SK-N-MC (cell line): ENCODE results near the gene KIAA0040.

ENCODE experiments used
- DNase-seq: peaks from one replicate; pipeline ENCODE4 v3.0.0-alpha.2; 2011; ENCODE audit warnings: low read depth, low spot score
- H3K27ac ChIP-seq: fragments of 200-600 bp; sonication (generic); 2 replicates; pipeline ENCODE4 v1.5.1; 2016; ENCODE audit warnings: mixed run types
- H3K36me3 ChIP-seq: fragments of 200-600 bp; sonication (generic); 2 replicates; pipeline ENCODE4 v1.6.1; 2017; ENCODE audit warnings: antibody characterized with exemption, low read length, mixed read lengths; ENCODE audit not compliant: insufficient read depth
- H3K4me3 ChIP-seq: fragments of 200-600 bp; sonication (generic); 2 replicates; pipeline ENCODE4 v1.5.1; 2016
- H3K9ac ChIP-seq: fragments of 200-600 bp; sonication (generic); 2 replicates; pipeline ENCODE4 v1.8.0; 2017; ENCODE audit warnings: mixed run types, mixed read lengths; ENCODE audit not compliant: insufficient read length
- H3K9me3 ChIP-seq: fragments of 200-600 bp; sonication (generic); 2 replicates; pipeline ENCODE4 v1.6.1; 2017; ENCODE audit warnings: low read depth, mild to moderate bottlenecking, antibody characterized with exemption, low read length, moderate library complexity, mixed read lengths
- EZH2 ChIP-seq: fragments of 200-600 bp; sonication (generic); IDR thresholded peaks from one replicate; pipeline ENCODE4 v1.6.1; 2017; ENCODE audit warnings: antibody characterized with exemption
- FOXP2 ChIP-seq: optimal IDR thresholded peaks from 2 replicates; pipeline ENCODE3; 2011; ENCODE audit warnings: mild to moderate bottlenecking, moderate library complexity; ENCODE audit not compliant: insufficient read depth; ENCODE audit errors: extremely low read length, control extremely low read depth
- POLR2AphosphoS5 ChIP-seq: IDR thresholded peaks from 2 replicates; pipeline ENCODE4 v1.6.1; 2012; ENCODE audit warnings: mild to moderate bottlenecking, low read depth, low read length, borderline replicate concordance

KIAA0040 gene

DNA sequence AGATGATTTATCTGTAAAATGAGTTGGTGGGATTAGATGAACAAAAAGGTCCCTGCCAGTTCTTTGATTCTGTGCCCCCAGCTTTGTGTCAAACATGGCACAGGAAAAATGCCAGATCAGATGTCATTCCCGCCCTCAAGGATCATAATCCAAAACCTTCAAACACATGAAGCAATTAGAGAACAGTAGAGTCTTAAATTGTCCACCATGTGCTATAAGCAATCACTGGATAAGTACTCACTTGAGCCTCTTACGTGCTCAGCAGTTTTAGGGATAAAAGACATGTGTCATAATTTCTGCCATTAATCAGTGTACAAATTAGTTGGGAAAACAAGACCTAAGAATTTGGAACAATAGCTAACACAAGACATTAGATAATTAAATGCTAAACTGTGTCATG lies 15.4 kb upstream of the KIAA0040 start:
- no peak for DNase-seq
- Histone ChIP-seq H3K36me3 (no peaks in the 10 kb centered on the region), H3K4me3 (no peak overlapping the region), H3K27ac (no peak overlapping the region), H3K9ac (no peak overlapping the region), H3K9me3 (no peaks in the 10 kb centered on the region)
- TF ChIP-seq FOXP2 (no peak), POLR2AphosphoS5 (no peak), EZH2 (no peak)

DNA sequence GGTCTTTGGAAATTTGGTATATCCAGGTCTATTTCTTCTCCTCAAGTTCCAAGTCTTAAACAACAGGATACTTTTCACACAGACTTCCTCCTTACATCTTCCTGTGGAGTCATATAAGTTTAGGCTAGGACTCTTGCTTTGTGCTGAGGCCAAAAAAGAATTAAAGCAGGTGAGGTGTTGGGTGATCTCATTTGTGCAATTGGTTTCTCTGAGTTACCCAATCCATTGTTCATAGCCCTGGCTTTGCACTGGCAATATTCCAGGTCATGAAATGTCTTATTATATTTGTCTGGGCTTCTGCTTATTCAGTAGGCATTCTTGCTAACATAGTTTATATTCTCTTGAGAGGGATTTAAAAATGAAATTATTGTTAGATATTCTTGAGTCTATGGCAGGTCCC lies 14.1 kb upstream of the KIAA0040 start:
- no peak for DNase-seq
- Histone ChIP-seq H3K4me3 (no peak overlapping the region), H3K9me3 (no peaks in the 10 kb centered on the region), H3K27ac (no peak overlapping the region), H3K36me3 (no peaks in the 10 kb centered on the region), H3K9ac (no peak overlapping the region)
- TF ChIP-seq EZH2 (no peak), POLR2AphosphoS5 (no peak), FOXP2 (no peak)

DNA sequence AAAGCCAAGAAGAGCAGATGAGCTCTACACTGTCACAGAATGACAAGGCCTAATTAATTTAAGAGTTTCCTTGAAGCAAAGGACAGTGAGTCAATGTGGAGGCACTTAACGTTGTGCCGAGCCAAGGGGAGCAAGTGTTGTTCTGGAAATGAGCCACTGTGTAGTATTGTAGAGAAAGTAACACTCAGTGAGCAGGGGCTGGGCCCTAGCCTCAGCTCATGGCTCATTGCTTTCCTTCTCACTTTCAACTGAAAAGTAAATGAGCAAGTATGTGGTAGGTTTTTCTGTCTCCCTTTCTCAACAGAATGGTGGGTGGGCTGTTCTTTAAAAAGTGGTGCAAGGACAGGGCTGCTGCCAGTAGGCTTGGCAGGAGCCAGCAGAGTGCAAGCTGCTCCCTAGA lies 11.8 kb upstream of the KIAA0040 start:
- DNase-seq: no peak
- Histone ChIP-seq H3K36me3 (no peaks in the 10 kb centered on the region), H3K9me3 (no peaks in the 10 kb centered on the region), H3K9ac (no peak overlapping the region), H3K27ac (no peak overlapping the region), H3K4me3 (no peak overlapping the region)
- no peak for TF ChIP-seq EZH2
- no peak for TF ChIP-seq FOXP2
- TF ChIP-seq POLR2AphosphoS5: no peak

DNA sequence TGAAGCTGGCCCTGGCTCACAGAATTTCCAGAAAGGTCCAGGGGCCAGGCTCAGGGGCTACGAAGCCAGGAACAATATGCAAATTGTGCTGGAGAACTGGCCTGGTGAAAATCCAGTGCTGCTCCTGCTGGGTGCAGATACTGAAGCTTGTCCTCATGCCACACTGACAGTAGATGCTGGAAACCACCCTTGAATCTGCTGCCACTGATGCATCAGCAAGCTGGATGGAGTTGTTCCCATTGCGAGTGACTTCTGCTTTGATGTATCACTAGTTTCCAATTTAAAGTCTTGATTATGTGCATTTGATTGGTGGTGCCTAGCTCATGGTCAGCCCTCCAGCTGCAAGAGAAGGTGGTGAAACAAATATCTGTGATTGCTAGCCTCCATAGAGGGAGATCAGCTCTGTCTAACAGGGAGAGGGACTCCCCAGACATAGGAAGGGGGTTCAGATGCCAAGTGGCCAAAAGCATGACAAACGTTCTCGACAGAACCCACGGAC lies 11.0 kb upstream of the KIAA0040 start:
- H3K4me3 ChIP-seq: no peak overlapping the region
- TF ChIP-seq EZH2 (no peak), POLR2AphosphoS5 (no peak), FOXP2 (no peak)
- no peak overlapping the region for H3K27ac ChIP-seq
- no peak for DNase-seq
- no peaks in the 10 kb centered on the region for H3K36me3 ChIP-seq
- H3K9ac ChIP-seq: no peak overlapping the region
- no peaks in the 10 kb centered on the region for H3K9me3 ChIP-seq

DNA sequence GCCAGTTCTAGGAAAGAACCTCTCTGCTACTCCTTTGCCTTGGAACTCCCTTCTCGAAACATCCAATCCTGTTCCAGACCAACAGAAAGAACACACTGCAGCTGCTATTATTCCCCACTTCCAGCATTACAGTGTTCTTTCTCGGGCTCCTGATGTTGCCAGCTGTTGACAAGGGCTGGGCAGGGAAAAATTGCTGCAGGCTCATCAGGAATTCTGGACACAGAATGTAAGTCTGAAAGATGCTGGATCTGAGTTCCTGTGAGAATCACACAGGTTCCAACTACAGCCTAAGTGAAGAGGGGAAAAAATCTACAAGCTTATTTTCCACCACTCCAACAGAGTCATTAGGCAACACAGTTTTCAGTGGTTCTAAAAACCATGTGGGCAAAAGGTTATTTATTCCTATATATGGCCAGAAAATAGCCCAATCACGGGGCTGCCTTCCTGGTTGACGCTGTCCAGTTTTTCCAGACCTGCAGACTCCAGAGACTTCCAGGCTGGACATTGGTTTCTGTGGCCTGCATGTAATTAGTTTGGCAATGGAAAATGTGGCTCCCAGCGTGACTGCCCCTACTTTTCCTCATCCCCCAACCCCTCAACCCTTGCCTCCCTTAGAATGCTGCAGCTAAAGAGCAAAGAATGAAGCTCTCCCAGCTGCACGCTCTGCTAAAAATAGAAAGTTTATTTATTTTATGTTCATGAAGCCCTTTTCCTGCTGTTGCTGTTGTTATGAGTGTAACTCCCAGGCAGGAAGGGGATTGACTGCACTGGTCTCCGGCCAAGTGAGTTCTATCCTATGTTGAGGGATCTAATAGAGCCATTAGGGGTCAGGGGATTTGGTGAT lies 8.3 kb upstream of the KIAA0040 start:
- Histone ChIP-seq H3K4me3 (no peak overlapping the region), H3K36me3 (no peaks in the 10 kb centered on the region), H3K9me3 (no peaks in the 10 kb centered on the region), H3K9ac (no peak overlapping the region), H3K27ac (no peak overlapping the region)
- TF ChIP-seq POLR2AphosphoS5: no peak
- TF ChIP-seq EZH2: no peak
- TF ChIP-seq FOXP2: no peak
- DNase-seq: no peak

DNA sequence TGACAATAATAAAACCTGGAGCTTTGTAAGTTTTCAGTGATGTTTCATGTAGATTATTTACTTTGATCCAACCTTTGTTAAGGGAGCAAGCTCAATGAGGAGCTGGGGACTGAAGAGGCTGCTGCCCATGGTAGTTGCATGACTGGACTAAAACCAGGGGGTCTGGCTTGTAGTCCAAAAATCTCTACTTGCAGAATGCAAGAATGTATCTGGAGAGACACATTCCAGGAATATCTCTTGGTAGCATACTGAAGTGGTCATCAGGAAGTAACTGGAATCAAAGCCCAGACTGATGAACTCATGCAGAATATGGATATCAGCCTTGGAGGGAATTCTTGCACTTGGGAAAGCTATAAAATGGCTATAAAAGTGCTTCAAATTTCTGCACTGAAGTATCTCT lies 5.8 kb upstream of the KIAA0040 start:
- DNase-seq: no peak
- Histone ChIP-seq H3K36me3 (no peaks in the 10 kb centered on the region), H3K27ac (no peak overlapping the region), H3K9ac (no peak overlapping the region), H3K9me3 (no peaks in the 10 kb centered on the region), H3K4me3 (no peak overlapping the region)
- TF ChIP-seq FOXP2: no peak
- no peak for TF ChIP-seq EZH2
- no peak for TF ChIP-seq POLR2AphosphoS5

DNA sequence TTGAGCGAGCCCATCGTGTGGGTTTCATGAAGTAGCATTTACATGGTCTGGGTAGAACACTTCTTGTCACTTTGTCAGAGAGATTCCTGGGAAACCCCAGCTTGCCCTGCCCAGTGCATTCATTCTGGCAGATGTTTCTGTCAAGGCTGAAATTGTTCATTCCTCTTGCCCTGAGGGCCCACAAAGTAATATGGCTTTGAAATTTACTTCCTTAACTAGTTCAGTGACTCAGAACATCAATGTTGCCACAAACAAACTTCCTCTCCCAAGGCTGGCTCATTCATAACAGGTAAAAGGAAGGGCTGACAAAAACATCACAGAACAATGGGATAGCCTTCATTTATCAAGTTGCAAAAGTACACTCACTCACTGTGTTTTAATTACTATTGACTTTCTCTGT lies 5.0 kb upstream of the KIAA0040 start:
- TF ChIP-seq EZH2 (no peak), POLR2AphosphoS5 (no peak), FOXP2 (no peak)
- no peak for DNase-seq
- Histone ChIP-seq H3K9ac (no peak overlapping the region), H3K4me3 (no peak overlapping the region), H3K9me3 (no peaks in the 10 kb centered on the region), H3K36me3 (no peaks in the 10 kb centered on the region), H3K27ac (no peak overlapping the region)

DNA sequence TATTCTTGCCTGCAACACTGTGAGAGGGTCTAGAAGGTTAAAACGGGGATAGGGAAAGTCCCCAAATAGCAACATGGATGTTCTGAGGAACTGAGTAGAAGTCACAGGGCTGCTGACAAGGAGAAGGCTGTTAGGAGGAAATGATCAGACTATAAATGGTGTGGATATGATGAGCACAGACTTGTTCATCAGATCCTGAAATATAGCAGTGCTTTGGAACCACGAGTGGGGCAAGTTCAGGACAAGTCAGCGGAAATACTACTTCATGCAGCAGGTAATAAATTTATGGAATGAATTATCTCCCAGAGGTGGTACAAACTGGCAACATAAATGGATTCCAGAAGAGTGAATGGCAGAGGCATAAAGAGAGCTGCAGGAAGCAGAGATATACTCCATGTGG lies 3.2 kb upstream of the KIAA0040 start:
- Histone ChIP-seq H3K27ac (no peak overlapping the region), H3K9me3 (no peaks in the 10 kb centered on the region), H3K9ac (no peak overlapping the region), H3K36me3 (no peaks in the 10 kb centered on the region), H3K4me3 (no peak overlapping the region)
- no peak for TF ChIP-seq POLR2AphosphoS5
- TF ChIP-seq EZH2: no peak
- no peak for DNase-seq

DNA sequence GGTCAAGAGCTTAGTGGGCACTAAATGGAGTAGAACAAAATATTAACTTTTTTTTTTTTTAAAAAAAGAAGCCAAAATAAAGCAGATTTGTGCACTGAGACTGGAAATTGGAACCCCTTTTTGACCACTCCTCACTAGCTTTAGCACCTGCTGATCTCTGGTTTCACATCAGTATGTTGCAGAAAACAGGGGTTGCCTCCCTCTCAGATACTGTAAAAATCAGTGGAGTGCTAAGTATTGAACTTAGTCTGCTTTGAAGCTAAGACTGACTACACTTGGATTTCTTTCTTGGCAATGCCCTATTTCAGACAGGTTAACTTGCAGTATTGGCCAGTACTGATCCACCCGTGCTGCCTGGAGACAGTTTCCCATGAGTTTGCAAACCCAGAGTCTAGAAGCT lies 2.7 kb upstream of the KIAA0040 start:
- no peak for DNase-seq
- H3K27ac ChIP-seq: no peak overlapping the region
- H3K36me3 ChIP-seq: no peaks in the 10 kb centered on the region
- no peaks in the 10 kb centered on the region for H3K9me3 ChIP-seq
- TF ChIP-seq EZH2 (no peak), FOXP2 (no peak), POLR2AphosphoS5 (no peak)
- no peak overlapping the region for H3K9ac ChIP-seq
- no peak overlapping the region for H3K4me3 ChIP-seq
